Fibroblast of pulmonary artery (primary cell): ENCODE measurements around the gene KIF12.

Source experiments
- DNase-seq: peaks from one replicate; pipeline ENCODE4 v3.0.0-alpha.2; 2010; ENCODE audit warnings: low read depth
- H3K4me3 ChIP-seq: replicated peaks from 2 replicates; pipeline ENCODE4 v1.5.1; 2011; ENCODE audit warnings: low read depth, mild to moderate bottlenecking, control low read depth, low read length, moderate library complexity
- TF ChIP-seq, protein P1 (sequence below): IDR thresholded peaks from 2 replicates; pipeline ENCODE4 v1.5.1; 2011; ENCODE audit warnings: mild to moderate bottlenecking, control low read depth, low read length, inconsistent platforms; ENCODE audit errors: missing control alignments

KIF12 gene

DNA sequence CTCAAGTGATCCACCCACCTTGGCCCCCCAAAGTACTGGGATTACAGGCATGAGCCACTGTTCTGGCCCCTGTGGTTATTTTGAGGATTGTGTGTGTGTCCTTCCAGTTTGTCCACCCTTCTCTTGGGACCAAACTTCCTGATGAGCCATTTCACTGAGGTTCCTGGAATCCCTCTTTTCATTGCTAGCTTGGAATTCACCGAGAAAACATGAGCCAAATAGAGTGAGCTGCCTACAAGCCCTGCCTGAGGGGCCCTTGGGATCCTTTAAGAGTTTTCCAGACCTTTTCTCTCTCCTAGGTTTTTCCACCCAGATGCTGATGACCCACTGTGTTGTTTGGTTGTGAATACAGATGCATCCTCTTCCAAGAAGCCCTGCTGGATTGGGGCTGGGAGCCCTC, 13.2 kb upstream of the KIF12 start:
- TF ChIP-seq, protein P1, sequence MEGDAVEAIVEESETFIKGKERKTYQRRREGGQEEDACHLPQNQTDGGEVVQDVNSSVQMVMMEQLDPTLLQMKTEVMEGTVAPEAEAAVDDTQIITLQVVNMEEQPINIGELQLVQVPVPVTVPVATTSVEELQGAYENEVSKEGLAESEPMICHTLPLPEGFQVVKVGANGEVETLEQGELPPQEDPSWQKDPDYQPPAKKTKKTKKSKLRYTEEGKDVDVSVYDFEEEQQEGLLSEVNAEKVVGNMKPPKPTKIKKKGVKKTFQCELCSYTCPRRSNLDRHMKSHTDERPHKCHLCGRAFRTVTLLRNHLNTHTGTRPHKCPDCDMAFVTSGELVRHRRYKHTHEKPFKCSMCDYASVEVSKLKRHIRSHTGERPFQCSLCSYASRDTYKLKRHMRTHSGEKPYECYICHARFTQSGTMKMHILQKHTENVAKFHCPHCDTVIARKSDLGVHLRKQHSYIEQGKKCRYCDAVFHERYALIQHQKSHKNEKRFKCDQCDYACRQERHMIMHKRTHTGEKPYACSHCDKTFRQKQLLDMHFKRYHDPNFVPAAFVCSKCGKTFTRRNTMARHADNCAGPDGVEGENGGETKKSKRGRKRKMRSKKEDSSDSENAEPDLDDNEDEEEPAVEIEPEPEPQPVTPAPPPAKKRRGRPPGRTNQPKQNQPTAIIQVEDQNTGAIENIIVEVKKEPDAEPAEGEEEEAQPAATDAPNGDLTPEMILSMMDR, result no peak
- DNase-seq, result no peak
- H3K4me3 ChIP-seq, result no peak overlapping the region

DNA sequence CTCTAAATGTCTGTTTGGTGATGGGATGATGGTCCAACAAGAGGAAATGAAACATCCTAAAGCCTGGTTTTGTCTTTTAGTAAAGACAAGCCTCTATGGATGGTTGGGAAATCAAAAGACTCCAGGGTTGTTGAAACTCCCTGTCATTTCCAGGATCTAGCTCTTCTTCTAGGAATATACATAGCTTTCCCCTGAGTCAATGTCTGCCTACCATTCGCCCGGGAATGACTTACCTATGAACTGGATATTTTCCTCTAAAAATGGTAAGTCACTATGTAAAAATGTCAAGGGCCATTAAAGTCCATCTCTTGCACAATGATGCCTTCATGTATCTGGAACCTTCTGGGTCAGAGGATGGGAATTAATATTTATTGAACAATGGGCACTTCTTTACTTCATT, 11.1 kb upstream of the KIF12 start:
- no peak overlapping the region for H3K4me3 ChIP-seq
- DNase-seq, result peak; percentile 67
- TF ChIP-seq, protein P1, result no peak

DNA sequence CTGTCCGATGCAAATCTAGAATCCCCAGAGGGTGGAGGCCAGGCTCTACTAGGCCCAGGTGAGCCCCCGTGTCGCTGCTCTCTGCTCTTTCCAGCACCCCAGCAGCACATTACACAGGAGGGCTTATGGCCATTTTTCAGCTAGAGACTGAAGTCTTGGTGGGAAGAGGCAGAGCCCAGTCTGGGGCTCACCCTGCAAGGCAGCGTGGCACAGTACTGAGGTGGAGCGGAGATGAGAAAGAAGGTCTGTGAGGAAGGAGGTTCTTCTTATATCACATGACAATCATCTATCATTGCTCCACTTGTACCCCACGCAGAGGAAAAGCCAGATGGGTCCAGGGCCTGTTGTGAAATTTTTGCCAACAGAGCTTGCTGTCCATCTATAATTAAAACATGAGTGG, 10.0 kb upstream of the KIF12 start:
- no peak overlapping the region for H3K4me3 ChIP-seq
- no peak for DNase-seq
- TF ChIP-seq, protein P1, result no peak

DNA sequence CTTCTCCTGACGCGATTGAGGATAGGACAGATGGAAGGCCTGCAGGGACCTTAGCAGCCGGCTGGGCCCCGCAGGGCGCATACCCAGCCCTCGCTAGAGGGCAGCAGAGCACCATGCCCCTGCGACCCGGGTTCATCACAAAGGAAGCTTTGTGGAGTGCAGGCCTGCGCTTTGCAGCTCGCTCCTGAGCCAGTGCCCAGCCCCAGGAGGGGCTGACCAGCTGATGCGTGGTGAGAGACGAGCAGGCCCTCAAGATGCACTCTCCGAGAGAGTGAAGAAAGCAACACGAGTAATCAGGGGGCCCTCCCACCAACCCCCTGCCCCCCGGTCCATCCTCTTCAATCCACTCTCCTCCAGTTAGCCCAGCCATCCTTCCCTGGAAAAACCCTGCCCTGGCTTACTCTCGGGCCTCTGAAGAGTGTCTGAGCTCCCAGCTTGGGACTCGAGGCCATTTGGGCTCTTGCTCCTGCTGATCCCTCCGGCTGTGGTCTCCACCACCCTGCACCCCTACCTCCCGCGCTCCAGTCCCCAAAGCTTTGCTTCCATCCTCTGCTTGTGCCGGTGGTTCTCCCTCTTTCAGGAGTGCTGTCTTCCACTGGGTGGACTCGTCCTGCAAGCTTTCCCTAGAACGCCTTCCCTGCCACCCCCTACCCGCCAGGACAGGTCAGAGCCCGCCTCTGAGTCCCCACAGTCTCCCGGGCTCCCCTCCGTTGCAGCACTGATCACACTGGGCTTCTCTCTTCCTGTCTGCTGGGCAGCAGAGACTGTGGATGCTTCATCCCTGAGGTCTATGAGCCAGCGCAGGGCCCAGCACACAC, 9.1 kb upstream of the KIF12 start:
- TF ChIP-seq, protein P1, result peak; percentile 99
- peak; percentile 81 for DNase-seq
- H3K4me3 ChIP-seq, result no peak overlapping the region

DNA sequence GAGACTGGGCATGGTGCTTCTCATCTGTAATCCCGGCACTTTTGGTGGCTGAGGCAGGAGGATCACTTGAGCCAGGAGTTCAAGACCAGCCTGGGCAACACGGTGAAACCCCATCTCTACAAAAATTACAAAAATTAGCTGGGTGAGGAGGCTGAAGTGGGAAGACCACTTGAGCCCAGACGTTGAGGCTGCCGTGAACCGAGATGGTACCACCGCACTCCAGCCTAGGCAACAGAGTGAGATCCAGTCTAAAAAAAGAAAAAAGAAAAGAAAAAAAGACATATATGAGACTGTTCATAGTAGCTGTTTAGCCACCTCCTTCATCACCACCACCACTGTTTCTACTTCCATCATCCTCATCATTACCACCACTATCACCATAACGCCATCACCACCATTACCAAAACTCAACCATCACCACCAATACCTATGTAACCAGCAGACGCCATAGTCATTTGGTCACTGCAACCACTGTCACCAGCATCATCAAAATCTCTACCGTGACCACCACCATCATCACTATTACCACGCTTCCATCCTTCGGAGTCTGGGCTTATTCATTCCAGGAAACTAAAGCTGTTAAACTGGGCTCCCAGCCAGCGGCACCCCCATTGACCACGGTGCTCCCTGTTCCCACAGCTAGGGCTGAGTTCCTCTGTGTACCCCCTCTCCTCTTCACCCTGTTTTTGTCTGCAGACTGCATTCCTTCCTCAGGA, 8.4 kb upstream of the KIF12 start:
- TF ChIP-seq, protein P1, result no peak
- no peak for DNase-seq
- no peak overlapping the region for H3K4me3 ChIP-seq

DNA sequence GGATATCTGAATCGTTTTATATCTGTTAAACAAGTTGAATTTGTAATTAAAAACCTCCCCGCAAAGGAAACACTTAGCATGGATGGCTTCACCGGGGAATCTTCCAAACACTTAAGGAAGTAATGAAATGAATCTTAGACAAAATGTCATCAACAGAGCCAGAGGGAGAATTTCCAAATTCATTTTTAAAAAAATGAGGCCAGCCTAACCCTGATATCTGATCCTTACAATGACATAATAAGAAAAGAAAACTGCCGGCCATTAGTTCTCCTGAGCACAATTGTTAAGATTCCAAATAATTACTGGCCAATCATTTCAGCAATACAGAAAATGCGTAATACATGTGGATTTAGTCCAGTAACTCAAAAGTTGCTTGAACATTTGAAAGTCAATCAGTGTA, 6.1 kb upstream of the KIF12 start:
- TF ChIP-seq, protein P1, result no peak
- DNase-seq, result no peak
- H3K4me3 ChIP-seq, result no peak overlapping the region

DNA sequence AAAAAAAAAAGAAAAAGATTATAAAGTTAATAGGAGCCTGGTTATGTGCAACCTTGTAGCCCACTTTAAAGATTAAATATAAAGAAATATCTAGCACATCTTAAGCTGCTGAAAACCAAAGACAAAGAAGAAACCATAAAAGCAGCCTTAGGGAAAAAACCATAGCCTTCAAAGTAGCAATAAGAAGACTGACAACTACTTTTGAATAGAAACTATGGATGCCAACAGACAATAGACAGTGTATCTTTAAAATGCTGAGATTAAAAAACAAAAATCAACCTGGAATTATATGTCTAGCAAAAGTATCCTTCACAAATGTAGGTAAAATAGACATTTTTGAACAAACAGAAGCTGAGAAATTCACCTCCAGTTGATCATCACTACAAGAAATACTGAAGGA, 3.4 kb upstream of the KIF12 start:
- no peak for DNase-seq
- TF ChIP-seq, protein P1, result no peak
- H3K4me3 ChIP-seq, result no peak overlapping the region
